OCI-M2 (cell line): ENCODE results near the gene CFAP97D2.
"Not testable (repeated sequence)": the region's sequence is repeated elsewhere in the genome, so short reads cannot be mapped to it uniquely, and the experiment has no call there.

ENCODE experiments used
- DNase-seq: peaks from one replicate; lab custom pipeline; 2025; ENCODE audit not compliant: unreplicated experiment; lab: John Stamatoyannopoulos, UW

Gene CFAP97D2

GRCh38 chr13:114157869-114158495 lies 21.1 kb upstream of the CFAP97D2 start:
- no peak for DNase-seq

- not testable (repeated sequence) for DNase-seq
Measured at GRCh38 chr13:114158869-114159666, 20.0 kb upstream of the CFAP97D2 start.

- no peak for DNase-seq
Measured at GRCh38 chr13:114161028-114161556, 18.0 kb upstream of the CFAP97D2 start.

GRCh38 chr13:114161644-114162532 lies 17.2 kb upstream of the CFAP97D2 start:
- DNase-seq = no peak

- no peak for DNase-seq
Measured at GRCh38 chr13:114162533-114162922, 16.5 kb upstream of the CFAP97D2 start.

GRCh38 chr13:114164053-114164452 lies 15.0 kb upstream of the CFAP97D2 start:
- DNase-seq = no peak

GRCh38 chr13:114164681-114165429 lies 14.2 kb upstream of the CFAP97D2 start:
- no peak for DNase-seq

GRCh38 chr13:114166381-114167131 lies 12.5 kb upstream of the CFAP97D2 start:
- no peak for DNase-seq

- no peak for DNase-seq
Measured at GRCh38 chr13:114167426-114167825, 11.6 kb upstream of the CFAP97D2 start.

GRCh38 chr13:114167885-114168284 lies 11.2 kb upstream of the CFAP97D2 start:
- no peak for DNase-seq

GRCh38 chr13:114173272-114173671 lies 5.8 kb upstream of the CFAP97D2 start:
- DNase-seq = no peak

GRCh38 chr13:114173745-114174144 lies 5.3 kb upstream of the CFAP97D2 start:
- no peak for DNase-seq

- no peak for DNase-seq
Measured at GRCh38 chr13:114174529-114174961, 4.5 kb upstream of the CFAP97D2 start.

- DNase-seq = not testable (repeated sequence)
Measured at GRCh38 chr13:114176359-114176902, 2.6 kb upstream of the CFAP97D2 start.

GRCh38 chr13:114177245-114178010 lies 1.6 kb upstream of the CFAP97D2 start:
- no peak for DNase-seq

GRCh38 chr13:114185182-114185971 lies 6.3 kb downstream of the CFAP97D2 start:
- DNase-seq = no peak

- no peak for DNase-seq
Measured at GRCh38 chr13:114194853-114195252, 15.8 kb downstream of the CFAP97D2 start.

- DNase-seq = no peak
Measured at GRCh38 chr13:114196629-114197028, 17.6 kb downstream of the CFAP97D2 start.
